NB4 (cell line): ENCODE data around the gene SGPP2.

Experiments used
- CTCF ChIP-seq: IDR thresholded peaks from one replicate; pipeline ENCODE4 v1.5.1; 2012; ENCODE audit warnings: low read depth, low read length
- MAX ChIP-seq: IDR thresholded peaks from 2 replicates; pipeline ENCODE4 v1.6.1; 2011; ENCODE audit warnings: low read depth, low read length
- MYC ChIP-seq: IDR thresholded peaks from 2 replicates; pipeline ENCODE4 v1.6.1; 2011; ENCODE audit warnings: low read depth, low read length
- POLR2A ChIP-seq: IDR thresholded peaks from 2 replicates; pipeline ENCODE4 v1.6.1; 2011; ENCODE audit warnings: mild to moderate bottlenecking; ENCODE audit not compliant: insufficient read length; ENCODE audit errors: extremely low read depth

GRCh38 chr2:222594679-222595078 is 170.3 kb downstream of the SGPP2 start:
- no peak for TF ChIP-seq POLR2A
- no peak for TF ChIP-seq MAX
- TF ChIP-seq MYC = no peak
- TF ChIP-seq CTCF = no peak
